Activated CD4-positive, alpha-beta T cell treated with anti-CD3 and anti-CD28 coated beads for 36 hours (primary cell): ENCODE results near the gene DHX34. TPM values are rescaled to one million over a fixed set of nuclear protein-coding genes. Genes with fewer than 3 reads are reported as not detected.
A peak's percentile ranks its signal among the peaks of the same experiment; 100 is the strongest.

Source experiments
- ATAC-seq: fragments of 200-7000 bp; cut with Tn5 transposase; one replicate; pipeline ENCODE4 v1.10.0; 2021; ENCODE audit warnings: mild to moderate bottlenecking, moderate library complexity
- CTCF ChIA-PET: fragments of 350-600 bp; sonication (Branson Sonifier 250); formaldehyde crosslinking; loops from one replicate; lab custom pipeline; 2021; ENCODE audit warnings: antibody characterized with exemption; lab: Charles Lee
- POLR2A ChIA-PET: fragments of 350-600 bp; sonication (Branson Sonifier 250); formaldehyde crosslinking; loops from one replicate; lab custom pipeline; 2021; ENCODE audit warnings: antibody characterized with exemption, inconsistent platforms; lab: Charles Lee
- DNase-seq: peaks from one replicate; pipeline ENCODE4 v3.0.0-alpha.2; 2020
- H3K27ac Mint-ChIP-seq: one replicate; pipeline ENCODE4 v1.8.0; 2021; ENCODE audit warnings: mixed read lengths
- H3K27me3 Mint-ChIP-seq: one replicate; pipeline ENCODE4 v1.8.0; 2021; ENCODE audit warnings: mixed read lengths
- H3K36me3 Mint-ChIP-seq: one replicate; pipeline ENCODE4 v1.8.0; 2021; ENCODE audit warnings: low read depth, mixed read lengths
- H3K4me1 Mint-ChIP-seq: one replicate; pipeline ENCODE4 v1.8.0; 2021; ENCODE audit warnings: mixed read lengths
- H3K4me3 Mint-ChIP-seq: one replicate; pipeline ENCODE4 v1.8.0; 2021; ENCODE audit warnings: mild to moderate bottlenecking, moderate library complexity, mixed read lengths
- H3K9me3 Mint-ChIP-seq: one replicate; pipeline ENCODE4 v1.8.0; 2021; ENCODE audit warnings: low read depth, mixed read lengths
- intact Hi-C, 2 experiments: fragments of 100-400 bp; cut with DNase I in 1 of 2; cut with micrococcal nuclease in 1 of 2; formaldehyde crosslinking; loops; one replicate each; pipeline versions ENCODE4 v1.14.2 to v1.15.1; 2022 to 2024; cut with DNase I, micrococcal nuclease
- total RNA-seq, 2 experiments: library from RNA; stranded (reverse); gene quantifications; one replicate each; pipeline ENCODE4 v1.2.3, GENCODE V29; 2021

The DHX34 gene
- total RNA-seq, 2 experiments from 2014 or later: 15.4 to 17.9 TPM

- peaks cover 6% of the 10 kb centered on the region for H3K4me1 Mint-ChIP-seq
- H3K9me3 Mint-ChIP-seq: no peaks in the 10 kb centered on the region
- peaks cover 14% of the 10 kb centered on the region for H3K27me3 Mint-ChIP-seq
- no peak overlapping the region for H3K4me3 Mint-ChIP-seq
- no peak overlapping the region for H3K27ac Mint-ChIP-seq
- CTCF ChIA-PET: no interaction called here
- intact Hi-C loops: no loop called here
- no peaks in the 10 kb centered on the region for H3K36me3 Mint-ChIP-seq
- POLR2A ChIA-PET: no interaction called here
- no peak for DNase-seq
- ATAC-seq: no peak
Observed at GRCh38 chr19:47313754-47314295, 35.3 kb upstream of the DHX34 start.

- H3K36me3 Mint-ChIP-seq: no peaks in the 10 kb centered on the region
- H3K27me3 Mint-ChIP-seq: peaks cover 17% of the 10 kb centered on the region
- ATAC-seq: peak; percentile 97
- no peaks in the 10 kb centered on the region for H3K9me3 Mint-ChIP-seq
- H3K4me1 Mint-ChIP-seq: peaks cover 6% of the 10 kb centered on the region
- DNase-seq: peak; percentile 63
- H3K27ac Mint-ChIP-seq: no peak overlapping the region
- intact Hi-C loops: no loop called here
- H3K4me3 Mint-ChIP-seq: no peak overlapping the region
- CTCF ChIA-PET: interaction anchor here (0.9 to 1.5 kb wide), 3 partner anchors 18 to 113 kb away, joined by 3 read pairs; partner anchors contain the start of gene CCDC9
- POLR2A ChIA-PET: interaction anchor here (0.7 kb wide), 1 partner anchor 69 kb away, joined by 3 read pairs; no protein-coding TSS in a partner anchor
Observed at GRCh38 chr19:47315125-47315821, 33.8 kb upstream of the DHX34 start.

DNA sequence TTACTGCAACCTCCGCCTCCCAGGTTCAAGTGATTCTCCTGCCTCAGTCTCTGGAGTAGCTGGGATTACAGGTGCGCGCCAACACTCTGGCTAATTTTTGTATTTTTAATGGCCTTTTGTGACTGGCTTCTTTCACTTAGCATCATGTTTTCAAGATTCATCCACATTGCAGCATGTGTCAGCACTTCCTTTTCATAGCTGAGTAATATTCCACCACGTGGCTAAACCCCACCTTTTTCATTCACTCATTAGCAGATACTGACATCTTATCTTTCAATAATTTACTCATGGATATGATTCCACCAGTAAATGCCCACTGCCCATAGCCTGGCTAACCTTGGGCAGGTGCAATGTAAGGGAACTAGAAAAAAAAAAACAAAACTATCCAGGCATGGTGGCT lies 32.6 kb upstream of the DHX34 start:
- peaks cover 6% of the 10 kb centered on the region for H3K4me1 Mint-ChIP-seq
- H3K27me3 Mint-ChIP-seq: peaks cover 21% of the 10 kb centered on the region
- intact Hi-C loops: no loop called here
- no peaks in the 10 kb centered on the region for H3K36me3 Mint-ChIP-seq
- H3K4me3 Mint-ChIP-seq: no peak overlapping the region
- H3K9me3 Mint-ChIP-seq: no peaks in the 10 kb centered on the region
- DNase-seq: no peak
- no peak overlapping the region for H3K27ac Mint-ChIP-seq
- ATAC-seq: no peak
- ChIA-PET POLR2A (interaction anchor here (0.6 kb wide), 1 partner anchor 94 kb away, joined by 3 read pairs; no protein-coding TSS in a partner anchor), CTCF (interaction anchor here (0.6 to 1.5 kb wide), 2 partner anchors 11 to 23 kb away, joined by 4 to 6 read pairs; no protein-coding TSS in a partner anchor)

- peaks cover 4% of the 10 kb centered on the region for H3K4me1 Mint-ChIP-seq
- ChIA-PET CTCF (interaction anchor here (0.6 kb wide), 1 partner anchor 24 kb away, joined by 3 read pairs; no protein-coding TSS in a partner anchor), POLR2A (no interaction called here)
- intact Hi-C loops: no loop called here
- H3K27ac Mint-ChIP-seq: no peak overlapping the region
- no peaks in the 10 kb centered on the region for H3K9me3 Mint-ChIP-seq
- ATAC-seq: no peak
- peaks cover 22% of the 10 kb centered on the region for H3K27me3 Mint-ChIP-seq
- H3K36me3 Mint-ChIP-seq: no peaks in the 10 kb centered on the region
- DNase-seq: no peak
- no peak overlapping the region for H3K4me3 Mint-ChIP-seq
Observed at GRCh38 chr19:47319923-47320871, 28.9 kb upstream of the DHX34 start.

DNA sequence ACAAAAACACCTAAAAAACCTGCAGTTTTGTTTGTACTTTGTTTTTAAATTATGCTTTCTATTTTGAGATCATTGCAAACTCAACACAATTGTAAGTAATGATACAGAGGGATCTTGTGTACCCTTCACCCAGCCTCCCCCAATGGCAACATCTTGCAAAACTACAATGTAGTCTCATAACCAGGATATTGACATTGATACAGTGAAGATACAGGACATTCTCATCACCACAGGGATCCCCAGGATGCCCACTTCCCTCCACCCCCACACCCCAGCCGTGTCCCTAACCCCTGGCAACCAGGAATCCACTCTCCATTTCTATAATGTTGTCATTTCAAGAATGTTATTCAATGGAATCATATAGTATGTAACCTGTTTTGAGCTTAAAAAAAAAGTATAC lies 27.5 kb upstream of the DHX34 start:
- no peak for DNase-seq
- ATAC-seq: no peak
- ChIA-PET POLR2A (interaction anchor here (0.5 kb wide), 1 partner anchor 1856 kb away, joined by 13 read pairs; no protein-coding TSS in a partner anchor), CTCF (interaction anchor here (0.6 kb wide), 1 partner anchor 318 kb away, joined by 3 read pairs; no protein-coding TSS in a partner anchor)
- no peaks in the 10 kb centered on the region for H3K36me3 Mint-ChIP-seq
- H3K4me1 Mint-ChIP-seq: no peaks in the 10 kb centered on the region
- intact Hi-C loops: no loop called here
- no peak overlapping the region for H3K4me3 Mint-ChIP-seq
- H3K27ac Mint-ChIP-seq: no peak overlapping the region
- no peaks in the 10 kb centered on the region for H3K9me3 Mint-ChIP-seq
- peaks cover 15% of the 10 kb centered on the region for H3K27me3 Mint-ChIP-seq

- Mint-ChIP-seq H3K36me3 (no peaks in the 10 kb centered on the region), H3K27me3 (peaks cover 14% of the 10 kb centered on the region), H3K4me3 (no peak overlapping the region), H3K4me1 (no peaks in the 10 kb centered on the region), H3K27ac (no peak overlapping the region), H3K9me3 (no peaks in the 10 kb centered on the region)
- DNase-seq (no peak), ATAC-seq (no peak)
- POLR2A ChIA-PET: interaction anchor here (0.5 kb wide), 1 partner anchor 1856 kb away, joined by 13 read pairs; no protein-coding TSS in a partner anchor
- CTCF ChIA-PET: no interaction called here
- intact Hi-C loops: no loop called here
Observed at GRCh38 chr19:47322058-47322457, 27.1 kb upstream of the DHX34 start.

GRCh38 chr19:47323409-47323808 lies 25.7 kb upstream of the DHX34 start:
- Mint-ChIP-seq H3K36me3 (no peaks in the 10 kb centered on the region), H3K27me3 (peaks cover 16% of the 10 kb centered on the region), H3K4me3 (no peak overlapping the region), H3K4me1 (no peaks in the 10 kb centered on the region), H3K9me3 (no peaks in the 10 kb centered on the region), H3K27ac (no peak overlapping the region)
- no peak for DNase-seq
- intact Hi-C loops: no loop called here
- POLR2A ChIA-PET: no interaction called here
- CTCF ChIA-PET: interaction anchor here (0.6 kb wide), 1 partner anchor 829 kb away, joined by 4 read pairs; no protein-coding TSS in a partner anchor
- ATAC-seq: no peak

GRCh38 chr19:47323872-47324271 lies 25.2 kb upstream of the DHX34 start:
- intact Hi-C loops: no loop called here
- no peaks in the 10 kb centered on the region for H3K36me3 Mint-ChIP-seq
- no peak overlapping the region for H3K4me3 Mint-ChIP-seq
- no peak overlapping the region for H3K27ac Mint-ChIP-seq
- ChIA-PET POLR2A (no interaction called here), CTCF (no interaction called here)
- no peaks in the 10 kb centered on the region for H3K9me3 Mint-ChIP-seq
- ATAC-seq (no peak), DNase-seq (no peak)
- H3K4me1 Mint-ChIP-seq: no peaks in the 10 kb centered on the region
- peaks cover 16% of the 10 kb centered on the region for H3K27me3 Mint-ChIP-seq

GRCh38 chr19:47324502-47324901 lies 24.6 kb upstream of the DHX34 start:
- H3K4me1 Mint-ChIP-seq: no peaks in the 10 kb centered on the region
- POLR2A ChIA-PET: no interaction called here
- intact Hi-C loops: no loop called here
- ATAC-seq (no peak), DNase-seq (no peak)
- H3K27me3 Mint-ChIP-seq: peaks cover 16% of the 10 kb centered on the region
- no peak overlapping the region for H3K4me3 Mint-ChIP-seq
- H3K9me3 Mint-ChIP-seq: no peaks in the 10 kb centered on the region
- H3K27ac Mint-ChIP-seq: no peak overlapping the region
- CTCF ChIA-PET: no interaction called here
- H3K36me3 Mint-ChIP-seq: no peaks in the 10 kb centered on the region

DNA sequence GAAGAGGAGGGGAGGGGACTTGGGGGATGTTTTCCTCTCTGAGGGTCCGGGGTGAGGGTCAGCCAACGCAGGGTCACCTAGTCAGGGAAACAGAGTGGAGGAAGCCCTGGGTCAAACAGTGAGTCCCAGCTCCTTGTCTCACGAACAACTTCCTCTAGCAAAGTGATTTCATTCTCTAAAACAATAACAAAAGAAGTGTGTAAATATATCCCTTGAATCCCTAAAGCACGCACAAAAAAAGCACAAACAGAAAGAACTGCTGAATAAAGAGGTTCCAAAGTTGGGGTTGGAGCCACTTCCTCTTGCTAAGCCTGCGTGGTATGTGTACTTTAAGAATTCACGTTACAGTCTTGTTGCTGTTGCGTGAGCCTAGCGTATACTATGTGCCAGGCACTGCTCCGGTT lies 18.6 kb upstream of the DHX34 start:
- DNase-seq (no peak), ATAC-seq (no peak)
- Mint-ChIP-seq H3K4me1 (no peaks in the 10 kb centered on the region), H3K4me3 (no peak overlapping the region), H3K36me3 (no peaks in the 10 kb centered on the region), H3K27ac (no peak overlapping the region), H3K27me3 (peaks cover 2% of the 10 kb centered on the region), H3K9me3 (no peaks in the 10 kb centered on the region)
- CTCF ChIA-PET: interaction anchor here (0.7 kb wide), 1 partner anchor 34 kb away, joined by 4 read pairs; no protein-coding TSS in a partner anchor
- intact Hi-C loops: no loop called here
- POLR2A ChIA-PET: no interaction called here

GRCh38 chr19:47331490-47331889 lies 17.6 kb upstream of the DHX34 start:
- Mint-ChIP-seq H3K4me3 (no peak overlapping the region), H3K27ac (no peak overlapping the region), H3K9me3 (no peaks in the 10 kb centered on the region), H3K4me1 (peaks cover 2% of the 10 kb centered on the region), H3K27me3 (peaks cover 2% of the 10 kb centered on the region), H3K36me3 (no peaks in the 10 kb centered on the region)
- POLR2A ChIA-PET: no interaction called here
- DNase-seq: no peak
- no peak for ATAC-seq
- CTCF ChIA-PET: interaction anchor here (0.6 to 0.9 kb wide), 2 partner anchors 60 to 376 kb away, joined by 3 read pairs; no protein-coding TSS in a partner anchor
- intact Hi-C loops: no loop called here
